Panc1 (cell line): ENCODE results near the gene ARID2. TPM values are rescaled to one million over a fixed set of nuclear protein-coding genes. Genes with fewer than 3 reads are reported as not detected.

Source experiments
- ATAC-seq: fragments of 200-7000 bp; cut with Tn5 transposase; 2 replicates; pipeline ENCODE4 v1.9.1; 2020; ENCODE audit warnings: mild to moderate bottlenecking, moderate library complexity
- BruUV-seq: library from RNA; stranded (reverse); fragments of 400-500 nt; replicated peaks from 2 replicates; lab custom pipeline; 2021; lab: Mats Ljungman, UMichigan
- CTCF ChIA-PET: fragments of 300-600 bp; sonication (Branson Sonifier 250); formaldehyde crosslinking; loops from one replicate; lab custom pipeline; 2022; ENCODE audit warnings: antibody characterized with exemption; lab: Charles Lee
- POLR2A ChIA-PET: fragments of 300-600 bp; sonication (Branson Sonifier 250); formaldehyde crosslinking; loops from one replicate; lab custom pipeline; 2022; ENCODE audit warnings: antibody characterized with exemption; lab: Charles Lee
- DNase-seq: peaks from one replicate; pipeline ENCODE4 v3.0.0-alpha.2; 2010; ENCODE audit warnings: low read depth, low spot score
- H3K27ac ChIP-seq: 2 replicates; pipeline ENCODE4 v1.5.1; 2011; ENCODE audit warnings: mild to moderate bottlenecking, low read length, inconsistent platforms
- H3K27me3 ChIP-seq: fragments of 200-500 bp; sonication (Bioruptor generic); 2 replicates; pipeline ENCODE4 v1.6.0; 2014; ENCODE audit warnings: low read length, inconsistent platforms; ENCODE audit not compliant: control insufficient read depth, insufficient read depth
- H3K36me3 ChIP-seq: fragments of 200-500 bp; sonication (Bioruptor generic); 2 replicates; pipeline ENCODE4 v1.5.1; 2014; ENCODE audit warnings: inconsistent platforms, mild to moderate bottlenecking, low read length, moderate library complexity; ENCODE audit not compliant: control insufficient read depth, insufficient read depth
- H3K4me1 ChIP-seq: 2 replicates; pipeline ENCODE4 v1.5.1; 2011; ENCODE audit warnings: inconsistent platforms, mild to moderate bottlenecking, low read length, moderate library complexity; ENCODE audit not compliant: control insufficient read depth, insufficient read depth
- H3K4me3 ChIP-seq, 2 experiments: 2 replicates each; pipeline ENCODE4 v1.5.1; 2011 to 2012; ENCODE audit warnings: low read depth in 2 of 2, low read length in 2 of 2, mild to moderate bottlenecking in 2 of 2, inconsistent platforms in 1 of 2, moderate library complexity in 1 of 2
- H3K9me3 ChIP-seq: fragments of 200-500 bp; sonication (Bioruptor generic); 2 replicates; pipeline ENCODE4 v1.5.1; 2014; ENCODE audit warnings: low read depth, mild to moderate bottlenecking, inconsistent platforms, low read length, moderate library complexity; ENCODE audit not compliant: control insufficient read depth, insufficient read depth
- POLR2AphosphoS5 ChIP-seq: IDR thresholded peaks from 2 replicates; pipeline ENCODE4 v1.6.1; 2012; ENCODE audit warnings: mild to moderate bottlenecking, low read depth, low read length, moderate library complexity
- SIN3A ChIP-seq: IDR thresholded peaks from 2 replicates; pipeline ENCODE4 v1.6.1; 2012; ENCODE audit warnings: low read depth, mild to moderate bottlenecking, low read length, moderate library complexity, borderline replicate concordance; ENCODE audit not compliant: insufficient read depth
- TCF7L2 ChIP-seq: IDR thresholded peaks from 2 replicates; pipeline ENCODE4 v1.6.1; 2011; ENCODE audit warnings: mild to moderate bottlenecking, low read depth, low read length, inconsistent platforms
- in situ Hi-C: cut with HindIII; loops from 2 replicates; pipeline ENCODE4 v1.10.0; 2016; ENCODE audit warnings: low sequenced_read_pairs, low pct_unique_long_range_greater_than_20kb
- intact Hi-C: fragments of 100-400 bp; cut with micrococcal nuclease; formaldehyde crosslinking; loops from one replicate; pipeline ENCODE4 v1.10.0; 2022; ENCODE audit not compliant: unreplicated experiment
- total RNA-seq: library from RNA; stranded (reverse); gene quantifications from one replicate; pipeline ENCODE4 v1.2.1, GENCODE V29; 2021; ENCODE audit not compliant: unreplicated experiment
- TF ChIP-seq, protein P1 (sequence below): fragments of 450-650 bp; IDR thresholded peaks from 2 replicates; pipeline ENCODE4 v1.5.1; 2017; ENCODE audit warnings: mild to moderate bottlenecking
- TF ChIP-seq, protein P2 (sequence below), 2 experiments: IDR thresholded peaks; 2 replicates each; pipeline ENCODE4 v1.6.1; 2011 to 2012; ENCODE audit warnings: low read depth in 2 of 2, control low read depth in 1 of 2, low read length in 1 of 2, mild to moderate bottlenecking in 1 of 2, moderate library complexity in 1 of 2; ENCODE audit not compliant: insufficient read depth in 1 of 2

Gene ARID2
- total RNA-seq, 1 experiment from 2014 or later: 39.5 TPM

GRCh38 chr12:45774508-45775162 lies 45.1 kb downstream of the ARID2 start:
- CTCF ChIA-PET: no interaction called here
- POLR2A ChIA-PET: no interaction called here
- BruUV-seq: no TSS peak
- in situ Hi-C loops (no loop called here), intact Hi-C loops (no loop called here)
- TF ChIP-seq SIN3A (no peak), POLR2AphosphoS5 (no peak), TCF7L2 (no peak)
- TF ChIP-seq, protein P1, sequence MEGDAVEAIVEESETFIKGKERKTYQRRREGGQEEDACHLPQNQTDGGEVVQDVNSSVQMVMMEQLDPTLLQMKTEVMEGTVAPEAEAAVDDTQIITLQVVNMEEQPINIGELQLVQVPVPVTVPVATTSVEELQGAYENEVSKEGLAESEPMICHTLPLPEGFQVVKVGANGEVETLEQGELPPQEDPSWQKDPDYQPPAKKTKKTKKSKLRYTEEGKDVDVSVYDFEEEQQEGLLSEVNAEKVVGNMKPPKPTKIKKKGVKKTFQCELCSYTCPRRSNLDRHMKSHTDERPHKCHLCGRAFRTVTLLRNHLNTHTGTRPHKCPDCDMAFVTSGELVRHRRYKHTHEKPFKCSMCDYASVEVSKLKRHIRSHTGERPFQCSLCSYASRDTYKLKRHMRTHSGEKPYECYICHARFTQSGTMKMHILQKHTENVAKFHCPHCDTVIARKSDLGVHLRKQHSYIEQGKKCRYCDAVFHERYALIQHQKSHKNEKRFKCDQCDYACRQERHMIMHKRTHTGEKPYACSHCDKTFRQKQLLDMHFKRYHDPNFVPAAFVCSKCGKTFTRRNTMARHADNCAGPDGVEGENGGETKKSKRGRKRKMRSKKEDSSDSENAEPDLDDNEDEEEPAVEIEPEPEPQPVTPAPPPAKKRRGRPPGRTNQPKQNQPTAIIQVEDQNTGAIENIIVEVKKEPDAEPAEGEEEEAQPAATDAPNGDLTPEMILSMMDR: no peak
- TF ChIP-seq, protein P2, sequence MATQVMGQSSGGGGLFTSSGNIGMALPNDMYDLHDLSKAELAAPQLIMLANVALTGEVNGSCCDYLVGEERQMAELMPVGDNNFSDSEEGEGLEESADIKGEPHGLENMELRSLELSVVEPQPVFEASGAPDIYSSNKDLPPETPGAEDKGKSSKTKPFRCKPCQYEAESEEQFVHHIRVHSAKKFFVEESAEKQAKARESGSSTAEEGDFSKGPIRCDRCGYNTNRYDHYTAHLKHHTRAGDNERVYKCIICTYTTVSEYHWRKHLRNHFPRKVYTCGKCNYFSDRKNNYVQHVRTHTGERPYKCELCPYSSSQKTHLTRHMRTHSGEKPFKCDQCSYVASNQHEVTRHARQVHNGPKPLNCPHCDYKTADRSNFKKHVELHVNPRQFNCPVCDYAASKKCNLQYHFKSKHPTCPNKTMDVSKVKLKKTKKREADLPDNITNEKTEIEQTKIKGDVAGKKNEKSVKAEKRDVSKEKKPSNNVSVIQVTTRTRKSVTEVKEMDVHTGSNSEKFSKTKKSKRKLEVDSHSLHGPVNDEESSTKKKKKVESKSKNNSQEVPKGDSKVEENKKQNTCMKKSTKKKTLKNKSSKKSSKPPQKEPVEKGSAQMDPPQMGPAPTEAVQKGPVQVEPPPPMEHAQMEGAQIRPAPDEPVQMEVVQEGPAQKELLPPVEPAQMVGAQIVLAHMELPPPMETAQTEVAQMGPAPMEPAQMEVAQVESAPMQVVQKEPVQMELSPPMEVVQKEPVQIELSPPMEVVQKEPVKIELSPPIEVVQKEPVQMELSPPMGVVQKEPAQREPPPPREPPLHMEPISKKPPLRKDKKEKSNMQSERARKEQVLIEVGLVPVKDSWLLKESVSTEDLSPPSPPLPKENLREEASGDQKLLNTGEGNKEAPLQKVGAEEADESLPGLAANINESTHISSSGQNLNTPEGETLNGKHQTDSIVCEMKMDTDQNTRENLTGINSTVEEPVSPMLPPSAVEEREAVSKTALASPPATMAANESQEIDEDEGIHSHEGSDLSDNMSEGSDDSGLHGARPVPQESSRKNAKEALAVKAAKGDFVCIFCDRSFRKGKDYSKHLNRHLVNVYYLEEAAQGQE (IDR thresholded peaks at IDR 0.05; ENCODE audit: insufficient read depth in 1 of 2, low read depth in 2 of 2, low read length in 1 of 2): no peak
- Histone ChIP-seq H3K36me3 (no peaks in the 10 kb centered on the region), H3K4me3 (no peak overlapping the region), H3K27me3 (no peaks in the 10 kb centered on the region), H3K27ac (no peak overlapping the region), H3K4me1 (peaks cover 3% of the 10 kb centered on the region), H3K9me3 (no peaks in the 10 kb centered on the region)
- DNase-seq (no peak), ATAC-seq (no peak)

- ATAC-seq: no peak
- Histone ChIP-seq H3K27ac (no peak overlapping the region), H3K27me3 (no peaks in the 10 kb centered on the region), H3K4me1 (peaks cover 3% of the 10 kb centered on the region), H3K9me3 (no peaks in the 10 kb centered on the region), H3K4me3 (no peak overlapping the region), H3K36me3 (no peaks in the 10 kb centered on the region)
- TF ChIP-seq SIN3A (no peak), POLR2AphosphoS5 (no peak), TCF7L2 (no peak)
- TF ChIP-seq, protein P1: no peak
- TF ChIP-seq, protein P2 (IDR thresholded peaks at IDR 0.05; ENCODE audit: insufficient read depth in 1 of 2, low read depth in 2 of 2, low read length in 1 of 2): no peak
- in situ Hi-C loops: no loop called here
- intact Hi-C loops: no loop called here
- DNase-seq: no peak
- CTCF ChIA-PET: no interaction called here
- POLR2A ChIA-PET: no interaction called here
- no TSS peak for BruUV-seq
Measured at GRCh38 chr12:45775465-45775864, 46.0 kb downstream of the ARID2 start.
